Keratinocyte (primary cell): Measurements from ENCODE around the gene CDADC1. TPM values are rescaled to one million over a fixed set of nuclear protein-coding genes. Genes with fewer than 3 reads are reported as not detected.

Source experiments
- DNase-seq: peaks from one replicate; pipeline ENCODE4 v3.0.0-alpha.2; 2011; ENCODE audit warnings: low read depth, missing footprints, low spot score
- FAIRE-seq: peaks from 2 replicates; lab custom pipeline; 2011; peaks lifted over from hg19 to GRCh38; lab: Jason Lieb, UNC
- H2AFZ ChIP-seq: 2 replicates; pipeline ENCODE4 v1.6.0; 2012; ENCODE audit warnings: low read length, control low read depth, inconsistent platforms; ENCODE audit not compliant: control insufficient read depth
- H3K27ac ChIP-seq: 2 replicates; pipeline ENCODE4 v1.5.1; 2011; ENCODE audit warnings: low read length; ENCODE audit not compliant: control insufficient read depth, insufficient read depth
- H3K27me3 ChIP-seq: 3 replicates; pipeline ENCODE4 v1.6.0; 2011; ENCODE audit warnings: low read length; ENCODE audit not compliant: control insufficient read depth, insufficient read depth; ENCODE audit errors: extremely low read depth
- H3K36me3 ChIP-seq, 2 experiments: 2 replicates in 1 of 2; 3 replicates in 1 of 2; pipeline ENCODE4 v1.5.1; 2011; ENCODE audit warnings: low read length in 2 of 2, mild to moderate bottlenecking in 1 of 2; ENCODE audit not compliant: control insufficient read depth in 2 of 2, insufficient read depth in 2 of 2; ENCODE audit errors: extremely low read depth in 1 of 2
- H3K4me1 ChIP-seq: 3 replicates; pipeline ENCODE4 v1.5.1; 2011; ENCODE audit warnings: low read length; ENCODE audit not compliant: control insufficient read depth, insufficient read depth; ENCODE audit errors: extremely low read depth
- H3K4me2 ChIP-seq: 3 replicates; pipeline ENCODE4 v1.6.0; 2011; ENCODE audit warnings: low read depth, low read length; ENCODE audit not compliant: control insufficient read depth, insufficient read depth; ENCODE audit errors: extremely low read depth
- H3K4me3 ChIP-seq, 3 experiments: fragments of 200-600 bp in 1 of 3; sonication (generic) in 1 of 3; 2 replicates in 2 of 3; 3 replicates in 1 of 3; pipeline ENCODE4 v1.5.1; 2011 to 2016; ENCODE audit warnings: low read length in 3 of 3, mild to moderate bottlenecking in 3 of 3, control low read depth in 2 of 3, inconsistent platforms in 1 of 3, low read depth in 1 of 3, mixed read lengths in 1 of 3, mixed run types in 1 of 3, moderate library complexity in 1 of 3; ENCODE audit not compliant: control insufficient read depth in 2 of 3, insufficient read depth in 2 of 3; ENCODE audit errors: extremely low read depth in 1 of 3
- H3K79me2 ChIP-seq: 2 replicates; pipeline ENCODE4 v1.6.0; 2012; ENCODE audit warnings: low read length; ENCODE audit not compliant: control insufficient read depth, insufficient read depth
- H3K9ac ChIP-seq: 3 replicates; pipeline ENCODE4 v1.6.0; 2011; ENCODE audit warnings: low read length; ENCODE audit not compliant: control insufficient read depth, insufficient read depth; ENCODE audit errors: extremely low read depth
- H3K9me1 ChIP-seq: 3 replicates; pipeline ENCODE4 v1.6.0; 2011; ENCODE audit warnings: low read length; ENCODE audit not compliant: control insufficient read depth, insufficient read depth; ENCODE audit errors: extremely low read depth
- H3K9me3 ChIP-seq: 2 replicates; pipeline ENCODE4 v1.5.1; 2012; ENCODE audit warnings: low read depth, low read length; ENCODE audit not compliant: control insufficient read depth
- H4K20me1 ChIP-seq: 3 replicates; pipeline ENCODE4 v1.6.0; 2011; ENCODE audit warnings: low read length; ENCODE audit not compliant: control insufficient read depth, insufficient read depth; ENCODE audit errors: extremely low read depth
- EZH2 ChIP-seq: IDR thresholded peaks from one replicate; pipeline ENCODE4 v1.6.1; 2012; ENCODE audit warnings: inconsistent platforms, mild to moderate bottlenecking, low read length, moderate library complexity
- dilution Hi-C: fragments of 300-500 bp; cut with MboI; formaldehyde crosslinking; loops from one replicate; pipeline ENCODE4 v1.7.0; 2020; ENCODE audit warnings: low sequenced_read_pairs; ENCODE audit not compliant: extremely low pct_ligation_motif_present
- polyA plus RNA-seq, 5 experiments: library from polyadenylated mRNA; depleted of rRNA in 3 of 5; stranded (reverse) in 3 of 5; stranded (forward) in 1 of 5; unstranded in 1 of 5; fragments of >200 nt; gene quantifications; 1 replicate in 1 of 5; 2 replicates in 3 of 5; 3 replicates in 1 of 5; pipeline versions ENCODE4 v1.2.1 to v1.2.3, GENCODE V29; 2011 to 2012; ENCODE audit warnings: missing spikeins in 2 of 5, low read depth in 1 of 5, low replicate concordance in 1 of 5
- TF ChIP-seq, protein P1 (sequence below), 3 experiments: IDR thresholded peaks in 1 of 3; conservative IDR thresholded peaks in 1 of 3; optimal IDR thresholded peaks in 1 of 3; 2 replicates in 2 of 3; 3 replicates in 1 of 3; pipeline versions ENCODE3 to v1.5.1; 2011; ENCODE audit warnings: low read length in 3 of 3, mild to moderate bottlenecking in 3 of 3, moderate library complexity in 2 of 3, control low read depth in 1 of 3, inconsistent platforms in 1 of 3; ENCODE audit not compliant: insufficient read depth in 2 of 3; ENCODE audit errors: extremely low read depth in 1 of 3

CDADC1 gene
- polyA plus RNA-seq, 1 donor (not counting 4 experiments of a cell fraction or from before 2014, with no cell fraction given): 3.8 TPM

DNA sequence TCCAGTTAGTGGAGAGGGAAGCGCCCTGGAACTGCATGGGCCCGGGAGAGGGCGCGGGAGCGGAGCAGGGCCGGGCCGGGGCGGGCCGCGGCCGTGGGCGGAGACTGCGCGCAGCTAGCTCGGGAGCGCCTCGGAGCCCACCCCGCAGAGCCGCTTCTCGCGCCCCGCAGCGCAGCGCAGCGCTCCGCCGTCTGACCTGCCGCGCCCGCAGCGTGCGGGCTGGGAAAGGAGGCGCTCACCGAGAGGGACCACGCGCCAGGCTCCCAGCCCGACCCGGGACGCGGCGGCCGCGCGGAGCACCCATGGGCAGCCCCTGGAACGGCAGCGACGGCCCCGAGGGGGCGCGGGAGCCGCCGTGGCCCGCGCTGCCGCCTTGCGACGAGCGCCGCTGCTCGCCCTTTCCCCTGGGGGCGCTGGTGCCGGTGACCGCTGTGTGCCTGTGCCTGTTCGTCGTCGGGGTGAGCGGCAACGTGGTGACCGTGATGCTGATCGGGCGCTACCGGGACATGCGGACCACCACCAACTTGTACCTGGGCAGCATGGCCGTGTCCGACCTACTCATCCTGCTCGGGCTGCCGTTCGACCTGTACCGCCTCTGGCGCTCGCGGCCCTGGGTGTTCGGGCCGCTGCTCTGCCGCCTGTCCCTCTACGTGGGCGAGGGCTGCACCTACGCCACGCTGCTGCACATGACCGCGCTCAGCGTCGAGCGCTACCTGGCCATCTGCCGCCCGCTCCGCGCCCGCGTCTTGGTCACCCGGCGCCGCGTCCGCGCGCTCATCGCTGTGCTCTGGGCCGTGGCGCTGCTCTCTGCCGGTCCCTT is 27.5 kb upstream of the CDADC1 start, which contains the start of gene MLNR:
TSS of gene MLNR (plus strand) at position 303 of the 820 bp plus-strand sequence. CDS start at position 303, 0 bp downstream.
- dilution Hi-C loops: no loop called here
- H3K4me2 ChIP-seq: peak within 1 kb of the TSS; percentile 51
- no peaks in the 10 kb centered on the region for H3K79me2 ChIP-seq
- H3K27me3 ChIP-seq: peaks cover 76% of the 10 kb centered on the region
- FAIRE-seq (no peak), DNase-seq (no peak)
- H3K9ac ChIP-seq: no peak within 1 kb of the TSS
- no peaks in the 10 kb centered on the region for H4K20me1 ChIP-seq
- peak; percentile 93 for TF ChIP-seq EZH2
- TF ChIP-seq, protein P1, sequence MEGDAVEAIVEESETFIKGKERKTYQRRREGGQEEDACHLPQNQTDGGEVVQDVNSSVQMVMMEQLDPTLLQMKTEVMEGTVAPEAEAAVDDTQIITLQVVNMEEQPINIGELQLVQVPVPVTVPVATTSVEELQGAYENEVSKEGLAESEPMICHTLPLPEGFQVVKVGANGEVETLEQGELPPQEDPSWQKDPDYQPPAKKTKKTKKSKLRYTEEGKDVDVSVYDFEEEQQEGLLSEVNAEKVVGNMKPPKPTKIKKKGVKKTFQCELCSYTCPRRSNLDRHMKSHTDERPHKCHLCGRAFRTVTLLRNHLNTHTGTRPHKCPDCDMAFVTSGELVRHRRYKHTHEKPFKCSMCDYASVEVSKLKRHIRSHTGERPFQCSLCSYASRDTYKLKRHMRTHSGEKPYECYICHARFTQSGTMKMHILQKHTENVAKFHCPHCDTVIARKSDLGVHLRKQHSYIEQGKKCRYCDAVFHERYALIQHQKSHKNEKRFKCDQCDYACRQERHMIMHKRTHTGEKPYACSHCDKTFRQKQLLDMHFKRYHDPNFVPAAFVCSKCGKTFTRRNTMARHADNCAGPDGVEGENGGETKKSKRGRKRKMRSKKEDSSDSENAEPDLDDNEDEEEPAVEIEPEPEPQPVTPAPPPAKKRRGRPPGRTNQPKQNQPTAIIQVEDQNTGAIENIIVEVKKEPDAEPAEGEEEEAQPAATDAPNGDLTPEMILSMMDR (optimal IDR thresholded peaks at IDR 0.05 in 1 of 3, IDR thresholded peaks at IDR 0.05 in 1 of 3, conservative IDR thresholded peaks at IDR 0.05 in 1 of 3; ENCODE audit: extremely low read depth in 1 of 3, insufficient read depth in 2 of 3, low read length in 3 of 3): no peak
- H3K36me3 ChIP-seq: no peaks in the 10 kb centered on the region
- H2AFZ ChIP-seq: peak within 1 kb of the TSS; percentile 30
- no peaks in the 10 kb centered on the region for H3K4me1 ChIP-seq
- no peak within 1 kb of the TSS for H3K27ac ChIP-seq
- H3K4me3 ChIP-seq: peak within 1 kb of the TSS in 1 of 3 experiments; percentile 31
- no peaks in the 10 kb centered on the region for H3K9me3 ChIP-seq
- no peaks in the 10 kb centered on the region for H3K9me1 ChIP-seq

DNA sequence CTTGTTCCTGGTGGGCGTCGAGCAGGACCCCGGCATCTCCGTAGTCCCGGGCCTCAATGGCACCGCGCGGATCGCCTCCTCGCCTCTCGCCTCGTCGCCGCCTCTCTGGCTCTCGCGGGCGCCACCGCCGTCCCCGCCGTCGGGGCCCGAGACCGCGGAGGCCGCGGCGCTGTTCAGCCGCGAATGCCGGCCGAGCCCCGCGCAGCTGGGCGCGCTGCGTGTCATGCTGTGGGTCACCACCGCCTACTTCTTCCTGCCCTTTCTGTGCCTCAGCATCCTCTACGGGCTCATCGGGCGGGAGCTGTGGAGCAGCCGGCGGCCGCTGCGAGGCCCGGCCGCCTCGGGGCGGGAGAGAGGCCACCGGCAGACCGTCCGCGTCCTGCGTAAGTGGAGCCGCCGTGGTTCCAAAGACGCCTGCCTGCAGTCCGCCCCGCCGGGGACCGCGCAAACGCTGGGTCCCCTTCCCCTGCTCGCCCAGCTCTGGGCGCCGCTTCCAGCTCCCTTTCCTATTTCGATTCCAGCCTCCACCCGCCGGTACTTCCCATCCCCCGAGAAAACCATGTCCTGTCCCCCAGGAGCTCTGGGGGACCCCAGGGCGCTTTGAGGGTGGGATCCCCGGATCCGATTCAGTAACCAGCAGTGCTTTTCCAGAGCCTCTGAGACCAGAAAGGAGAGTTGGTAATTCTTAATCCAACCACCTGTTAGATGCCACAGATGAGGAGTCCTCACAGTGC is 26.7 kb upstream of the CDADC1 start:
- Histone ChIP-seq H3K9ac (no peak overlapping the region), H3K27ac (no peak overlapping the region), H2AFZ (no peak overlapping the region), H3K4me1 (no peaks in the 10 kb centered on the region), H3K9me3 (no peaks in the 10 kb centered on the region), H3K9me1 (no peaks in the 10 kb centered on the region), H4K20me1 (no peaks in the 10 kb centered on the region), H3K36me3 (no peaks in the 10 kb centered on the region), H3K4me3 (peak overlapping the region in 1 of 3 experiments; percentile 24), H3K4me2 (no peak overlapping the region), H3K79me2 (no peaks in the 10 kb centered on the region), H3K27me3 (peaks cover 76% of the 10 kb centered on the region)
- dilution Hi-C loops: no loop called here
- TF ChIP-seq, protein P1 (optimal IDR thresholded peaks at IDR 0.05 in 1 of 3, IDR thresholded peaks at IDR 0.05 in 1 of 3, conservative IDR thresholded peaks at IDR 0.05 in 1 of 3; ENCODE audit: extremely low read depth in 1 of 3, insufficient read depth in 2 of 3, low read length in 3 of 3): no peak
- peak; percentile 23 for TF ChIP-seq EZH2
- FAIRE-seq (no peak), DNase-seq (no peak)
